ENCODE results near the gene TMEM229A.

TMEM229A gene

DNA sequence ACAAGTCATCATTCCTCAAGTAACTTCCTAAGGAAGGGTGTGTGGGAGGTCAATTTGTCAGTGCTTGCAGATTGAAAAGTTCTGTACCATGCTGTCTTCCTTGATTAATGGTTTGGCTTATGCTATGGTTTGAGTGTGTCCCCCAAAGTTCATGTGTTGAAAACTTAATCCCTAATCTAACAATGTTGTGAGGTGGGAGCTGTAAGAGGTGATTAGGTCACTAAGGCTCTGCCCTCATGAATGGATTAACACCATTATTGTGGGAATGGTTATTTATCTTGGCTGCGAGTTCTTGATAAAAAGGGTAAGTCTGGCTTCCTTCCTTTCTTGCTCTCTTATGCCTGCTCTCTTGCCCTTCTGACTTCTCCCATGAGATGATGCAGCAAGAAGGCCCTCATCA is 29.3 kb upstream of the TMEM229A start:
- H3K79me2 ChIP-seq (ENCODE audit: control insufficient read depth, insufficient read depth, low read length, poor library complexity): no peaks in the 10 kb centered on the region

DNA sequence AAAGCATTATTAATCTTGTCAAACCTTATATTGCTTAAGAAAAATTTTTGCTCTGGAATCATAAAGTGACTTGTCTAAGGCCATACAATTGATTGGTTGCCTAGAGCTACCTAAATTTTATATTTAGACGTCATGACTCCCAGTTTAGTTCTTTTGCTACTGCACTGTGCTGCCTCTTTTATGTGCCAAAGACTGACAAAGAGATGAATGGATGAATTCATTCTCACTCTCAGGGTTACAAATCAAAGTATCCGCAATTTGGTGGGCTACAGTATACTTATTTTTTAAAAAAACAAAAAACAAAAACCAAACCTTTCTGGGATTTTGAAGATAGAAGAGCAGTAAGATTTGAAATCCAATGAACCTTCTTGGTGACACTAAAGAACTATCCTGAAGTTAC is 27.7 kb upstream of the TMEM229A start:
- H2AFZ ChIP-seq (ENCODE audit: insufficient read depth, low read length, poor library complexity): no peak overlapping the region
- H3K79me1 ChIP-seq (ENCODE audit: low read length): no peaks in the 10 kb centered on the region
- no CpG with 5 or more reads among the region's 2 CpGs for WGBS (ENCODE audit: extremely low coverage, insufficient coverage, insufficient read length)
- H3K9ac ChIP-seq (ENCODE audit: low read length): no peak overlapping the region
- no peak overlapping the region for H4K12ac ChIP-seq (ENCODE audit: low read depth, low read length)
- H2BK5ac ChIP-seq (ENCODE audit: low read depth, low read length, poor library complexity): no peak overlapping the region
- no peaks in the 10 kb centered on the region for H3K27me3 ChIP-seq (ENCODE audit: insufficient read depth, low read length)
- H3K18ac ChIP-seq (ENCODE audit: low read length): no peak overlapping the region
- no peak overlapping the region for H2BK12ac ChIP-seq (ENCODE audit: low read length)
- H3K4me3 ChIP-seq (ENCODE audit: low read depth, low read length): no peak overlapping the region
- no peak overlapping the region for H3K4me2 ChIP-seq (ENCODE audit: low read length)
- no peaks in the 10 kb centered on the region for H3K36me3 ChIP-seq (ENCODE audit: control insufficient read depth in 1 of 2, insufficient read depth in 2 of 2, low read length in 2 of 2)
- no peak overlapping the region for H3K27ac ChIP-seq (ENCODE audit: low read depth, low read length)
- no peak overlapping the region for H3K4ac ChIP-seq (ENCODE audit: low read depth, low read length)
- no peak overlapping the region for H4K91ac ChIP-seq (ENCODE audit: low read depth, low read length)
- H3K79me2 ChIP-seq (ENCODE audit: control insufficient read depth, insufficient read depth, low read length, poor library complexity): no peaks in the 10 kb centered on the region
- no peak for DNase-seq
- H3K14ac ChIP-seq (ENCODE audit: low read length): no peak overlapping the region
- H2BK120ac ChIP-seq (ENCODE audit: insufficient read depth, low read length, poor library complexity): no peak overlapping the region
- H3K23ac ChIP-seq (ENCODE audit: low read length): no peak overlapping the region
- no peaks in the 10 kb centered on the region for H3K9me3 ChIP-seq (ENCODE audit: insufficient read depth, low read depth, low read length)
- H4K8ac ChIP-seq (ENCODE audit: low read depth, low read length): no peak overlapping the region
- H3K4me1 ChIP-seq (ENCODE audit: control insufficient read depth in 1 of 2, insufficient read depth in 2 of 2, low read length in 2 of 2): no peaks in the 10 kb centered on the region
- no peak overlapping the region for H2AK5ac ChIP-seq (ENCODE audit: low read length)

More for the DNA sequence above, 29.3 kb upstream of the TMEM229A start:
- no CpG with 5 or more reads among the region's 1 CpG for WGBS (ENCODE audit: extremely low coverage, insufficient coverage, insufficient read length)
- Histone ChIP-seq H3K14ac (ENCODE audit: low read length) (no peak overlapping the region), H3K4me1 (ENCODE audit: control insufficient read depth in 1 of 2, insufficient read depth in 2 of 2, low read length in 2 of 2) (no peaks in the 10 kb centered on the region), H3K18ac (ENCODE audit: low read length) (no peak overlapping the region), H2BK5ac (ENCODE audit: low read depth, low read length, poor library complexity) (no peak overlapping the region), H3K27me3 (ENCODE audit: insufficient read depth, low read length) (no peaks in the 10 kb centered on the region), H3K9me3 (ENCODE audit: insufficient read depth, low read depth, low read length) (no peaks in the 10 kb centered on the region), H3K79me1 (ENCODE audit: low read length) (no peaks in the 10 kb centered on the region), H3K4me3 (ENCODE audit: low read depth, low read length) (no peak overlapping the region), H2BK12ac (ENCODE audit: low read length) (no peak overlapping the region), H3K9ac (ENCODE audit: low read length) (no peak overlapping the region), H4K8ac (ENCODE audit: low read depth, low read length) (no peak overlapping the region), H3K27ac (ENCODE audit: low read depth, low read length) (no peak overlapping the region), H3K4ac (ENCODE audit: low read depth, low read length) (no peak overlapping the region), H4K12ac (ENCODE audit: low read depth, low read length) (no peak overlapping the region), H3K36me3 (ENCODE audit: control insufficient read depth in 1 of 2, insufficient read depth in 2 of 2, low read length in 2 of 2) (no peaks in the 10 kb centered on the region), H3K23ac (ENCODE audit: low read length) (no peak overlapping the region), H3K4me2 (ENCODE audit: low read length) (no peak overlapping the region), H2AFZ (ENCODE audit: insufficient read depth, low read length, poor library complexity) (no peak overlapping the region), H2AK5ac (ENCODE audit: low read length) (no peak overlapping the region), H2BK120ac (ENCODE audit: insufficient read depth, low read length, poor library complexity) (no peak overlapping the region), H4K91ac (ENCODE audit: low read depth, low read length) (no peak overlapping the region)
- no peak for DNase-seq

DNA sequence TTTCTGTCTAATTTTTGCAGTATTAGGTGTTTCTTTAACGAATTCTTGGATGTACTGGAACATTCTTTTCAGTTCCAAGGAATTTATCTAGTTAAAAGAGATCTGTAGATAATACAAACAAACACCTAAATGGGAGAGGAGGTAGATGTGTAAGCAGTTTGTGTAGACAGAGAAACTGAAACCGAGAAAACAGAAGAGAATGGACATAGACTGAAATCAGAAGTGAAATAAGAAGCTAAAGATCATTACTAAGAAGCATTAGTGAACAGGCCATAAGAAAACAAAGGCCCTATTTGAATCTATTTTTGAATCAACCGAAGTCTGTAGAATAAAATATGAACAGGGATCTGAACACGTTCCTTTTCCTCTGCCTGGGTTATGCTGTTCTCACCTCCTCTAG is 26.5 kb upstream of the TMEM229A start:
- no CpG with 5 or more reads among the region's 4 CpGs for WGBS (ENCODE audit: extremely low coverage, insufficient coverage, insufficient read length)
- H3K9ac ChIP-seq (ENCODE audit: low read length): no peak overlapping the region
- no peak overlapping the region for H4K91ac ChIP-seq (ENCODE audit: low read depth, low read length)
- H3K4me3 ChIP-seq (ENCODE audit: low read depth, low read length): no peak overlapping the region
- H3K4ac ChIP-seq (ENCODE audit: low read depth, low read length): no peak overlapping the region
- no peaks in the 10 kb centered on the region for H3K79me1 ChIP-seq (ENCODE audit: low read length)
- no peaks in the 10 kb centered on the region for H3K4me1 ChIP-seq (ENCODE audit: control insufficient read depth in 1 of 2, insufficient read depth in 2 of 2, low read length in 2 of 2)
- no peaks in the 10 kb centered on the region for H3K9me3 ChIP-seq (ENCODE audit: insufficient read depth, low read depth, low read length)
- no peak overlapping the region for H2BK5ac ChIP-seq (ENCODE audit: low read depth, low read length, poor library complexity)
- H3K23ac ChIP-seq (ENCODE audit: low read length): no peak overlapping the region
- no peak overlapping the region for H4K12ac ChIP-seq (ENCODE audit: low read depth, low read length)
- H2BK120ac ChIP-seq (ENCODE audit: insufficient read depth, low read length, poor library complexity): no peak overlapping the region
- no peaks in the 10 kb centered on the region for H3K36me3 ChIP-seq (ENCODE audit: control insufficient read depth in 1 of 2, insufficient read depth in 2 of 2, low read length in 2 of 2)
- DNase-seq: peak in 1 of 2 donors; percentile 9
- H3K14ac ChIP-seq (ENCODE audit: low read length): no peak overlapping the region
- H3K79me2 ChIP-seq (ENCODE audit: control insufficient read depth, insufficient read depth, low read length, poor library complexity): no peaks in the 10 kb centered on the region
- no peaks in the 10 kb centered on the region for H3K27me3 ChIP-seq (ENCODE audit: insufficient read depth, low read length)
- no peak overlapping the region for H2AFZ ChIP-seq (ENCODE audit: insufficient read depth, low read length, poor library complexity)
- H3K4me2 ChIP-seq (ENCODE audit: low read length): no peak overlapping the region
- no peak overlapping the region for H3K18ac ChIP-seq (ENCODE audit: low read length)
- H3K27ac ChIP-seq (ENCODE audit: low read depth, low read length): no peak overlapping the region
- no peak overlapping the region for H2BK12ac ChIP-seq (ENCODE audit: low read length)
- H4K8ac ChIP-seq (ENCODE audit: low read depth, low read length): no peak overlapping the region
- H2AK5ac ChIP-seq (ENCODE audit: low read length): no peak overlapping the region

DNA sequence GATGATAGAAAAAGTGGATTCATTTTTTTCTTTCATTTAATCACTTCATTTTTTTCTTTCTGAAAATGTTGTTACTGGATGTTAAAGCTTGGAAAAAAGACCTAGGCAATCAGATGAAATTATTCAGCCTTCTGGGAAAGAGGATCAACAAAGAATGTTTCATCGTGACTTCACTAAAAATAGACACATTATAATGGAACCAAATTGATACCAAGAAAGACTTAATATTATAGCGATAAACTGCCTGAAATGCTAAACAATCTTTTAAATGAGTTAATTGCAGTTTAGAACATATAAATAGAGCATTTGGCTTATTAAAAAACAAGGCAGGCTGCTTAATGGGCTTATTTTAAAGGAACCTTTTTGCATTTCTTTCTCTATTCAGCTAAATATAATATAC is 25.6 kb upstream of the TMEM229A start:
- Histone ChIP-seq H3K9ac (ENCODE audit: low read length) (no peak overlapping the region), H3K79me2 (ENCODE audit: control insufficient read depth, insufficient read depth, low read length, poor library complexity) (no peaks in the 10 kb centered on the region), H3K9me3 (ENCODE audit: insufficient read depth, low read depth, low read length) (no peaks in the 10 kb centered on the region), H3K18ac (ENCODE audit: low read length) (no peak overlapping the region), H3K27me3 (ENCODE audit: insufficient read depth, low read length) (no peaks in the 10 kb centered on the region), H2AK5ac (ENCODE audit: low read length) (no peak overlapping the region), H4K8ac (ENCODE audit: low read depth, low read length) (no peak overlapping the region), H3K4ac (ENCODE audit: low read depth, low read length) (no peak overlapping the region), H2BK5ac (ENCODE audit: low read depth, low read length, poor library complexity) (no peak overlapping the region), H3K4me1 (ENCODE audit: control insufficient read depth in 1 of 2, insufficient read depth in 2 of 2, low read length in 2 of 2) (no peaks in the 10 kb centered on the region), H3K4me3 (ENCODE audit: low read depth, low read length) (no peak overlapping the region), H3K4me2 (ENCODE audit: low read length) (no peak overlapping the region), H3K23ac (ENCODE audit: low read length) (no peak overlapping the region), H3K36me3 (ENCODE audit: control insufficient read depth in 1 of 2, insufficient read depth in 2 of 2, low read length in 2 of 2) (no peaks in the 10 kb centered on the region), H4K12ac (ENCODE audit: low read depth, low read length) (no peak overlapping the region), H2AFZ (ENCODE audit: insufficient read depth, low read length, poor library complexity) (no peak overlapping the region), H3K79me1 (ENCODE audit: low read length) (no peaks in the 10 kb centered on the region), H4K91ac (ENCODE audit: low read depth, low read length) (no peak overlapping the region), H3K27ac (ENCODE audit: low read depth, low read length) (no peak overlapping the region), H2BK120ac (ENCODE audit: insufficient read depth, low read length, poor library complexity) (no peak overlapping the region), H3K14ac (ENCODE audit: low read length) (no peak overlapping the region), H2BK12ac (ENCODE audit: low read length) (no peak overlapping the region)
- DNase-seq: no peak
- WGBS (ENCODE audit: extremely low coverage, insufficient coverage, insufficient read length): no CpG with 5 or more reads among the region's 2 CpGs
